GM18870 (cell line): ENCODE data around the gene CPT1B.

Experiments
- ATAC-seq: cut with Tn5 transposase; IDR thresholded peaks from one replicate; pipeline ENCODE4 v1.9.1; 2021; ENCODE audit warnings: moderate library complexity; ENCODE audit not compliant: unreplicated experiment

Gene CPT1B

DNA sequence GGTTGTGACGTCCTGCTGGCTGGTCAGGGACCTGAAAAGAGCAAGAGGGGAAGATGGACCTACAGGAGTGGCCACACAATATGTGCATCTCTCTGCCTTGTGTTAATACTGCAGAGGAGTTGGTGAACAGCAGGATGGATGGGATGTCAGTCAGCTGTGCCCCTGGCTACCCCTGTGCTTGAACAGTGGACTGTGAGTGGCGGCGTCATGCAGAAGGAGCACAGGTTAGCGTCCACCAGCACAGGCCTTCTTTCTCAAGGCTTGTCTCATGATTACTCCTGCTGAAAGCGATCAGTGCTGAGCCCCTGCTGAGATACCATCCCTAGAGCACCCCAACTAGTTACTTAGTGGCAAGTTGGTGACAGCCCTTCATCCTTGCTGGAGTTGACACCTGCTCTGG, 8.2 kb upstream of the CPT1B start:
- ATAC-seq, result no peak

DNA sequence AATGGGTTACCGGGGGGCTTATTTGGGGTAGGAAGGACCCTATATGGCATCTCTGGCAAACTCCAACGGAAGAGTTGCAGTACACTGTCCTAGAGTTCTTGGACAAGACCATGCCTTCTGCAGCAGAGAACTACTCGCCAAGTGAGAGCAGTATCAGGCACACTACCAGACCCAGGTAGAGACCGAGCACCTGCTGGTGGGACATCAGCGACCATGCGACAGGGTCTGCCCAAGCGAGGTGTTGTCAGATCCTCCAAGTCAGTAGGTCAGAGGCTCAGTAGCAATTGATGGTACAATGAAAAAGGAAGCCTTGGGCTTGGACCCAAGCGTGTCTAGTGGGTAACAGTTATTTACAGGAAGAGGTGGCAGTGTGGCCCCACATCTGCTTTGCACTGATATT, 7.6 kb upstream of the CPT1B start:
- no peak for ATAC-seq

DNA sequence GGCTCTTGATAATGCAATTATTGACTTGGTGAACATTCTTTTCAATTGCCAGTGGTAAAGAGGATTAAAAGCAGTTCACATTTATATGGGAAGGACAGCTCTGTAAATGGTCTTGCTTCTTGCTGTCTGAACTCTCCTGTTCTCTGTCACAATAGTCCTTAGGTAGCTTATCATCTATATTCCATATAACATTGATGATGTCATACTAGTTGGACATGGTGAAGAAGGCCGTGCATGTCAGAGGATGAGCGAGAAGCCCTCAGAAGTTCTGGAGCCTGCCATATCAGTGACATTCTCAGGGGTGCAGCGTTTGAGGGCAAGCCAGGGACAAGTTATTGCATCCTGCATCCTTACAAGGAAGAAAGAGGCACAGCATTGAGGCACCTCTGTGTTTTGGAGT, 7.0 kb upstream of the CPT1B start:
- no peak for ATAC-seq

DNA sequence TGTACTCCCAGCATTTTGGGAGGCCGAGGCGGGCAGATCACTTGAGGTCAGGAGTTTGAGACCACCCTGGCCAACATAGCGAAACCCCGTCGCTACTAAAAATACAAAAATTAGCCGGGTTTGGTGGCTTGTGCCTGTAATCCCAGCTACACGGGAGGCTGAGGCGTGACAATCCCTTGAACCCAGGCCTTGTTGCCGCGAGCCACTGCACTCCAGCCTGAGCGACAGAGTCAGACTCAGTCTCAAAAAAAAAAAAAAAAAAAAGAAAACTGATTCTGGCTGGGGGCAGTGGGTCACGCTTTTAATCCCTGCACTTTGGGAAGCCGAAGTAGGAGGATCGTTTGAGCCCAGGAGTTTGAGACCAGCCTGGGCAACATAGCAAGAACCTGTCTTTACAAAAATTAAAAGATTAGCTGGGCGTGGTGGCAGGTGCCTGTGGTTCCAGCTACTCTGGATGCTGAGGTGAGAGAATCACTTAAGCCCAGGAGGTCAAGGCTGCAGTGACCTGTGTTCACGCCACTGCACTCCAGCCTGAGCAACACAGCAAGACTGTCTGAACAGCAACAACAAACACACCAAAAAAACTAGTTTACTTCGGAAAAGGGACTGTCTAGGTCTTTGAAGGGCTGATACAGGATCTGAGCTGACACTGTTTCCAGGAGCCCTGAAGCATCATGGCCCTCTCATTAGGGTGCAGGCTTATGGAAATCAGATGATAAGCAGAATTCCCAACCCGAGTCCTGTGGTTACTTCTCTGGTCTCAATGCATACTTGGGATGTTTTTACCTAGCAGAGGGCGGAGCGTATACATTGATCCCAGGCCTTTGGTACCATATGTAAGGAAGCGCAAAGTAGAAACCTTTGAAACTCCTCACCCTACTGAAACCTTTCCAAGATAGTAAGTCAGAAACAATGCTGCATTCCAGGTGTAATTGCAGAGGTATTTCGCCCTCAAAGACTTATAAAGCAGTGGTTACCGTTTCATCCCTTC, 6.2 kb upstream of the CPT1B start:
- no peak for ATAC-seq

DNA sequence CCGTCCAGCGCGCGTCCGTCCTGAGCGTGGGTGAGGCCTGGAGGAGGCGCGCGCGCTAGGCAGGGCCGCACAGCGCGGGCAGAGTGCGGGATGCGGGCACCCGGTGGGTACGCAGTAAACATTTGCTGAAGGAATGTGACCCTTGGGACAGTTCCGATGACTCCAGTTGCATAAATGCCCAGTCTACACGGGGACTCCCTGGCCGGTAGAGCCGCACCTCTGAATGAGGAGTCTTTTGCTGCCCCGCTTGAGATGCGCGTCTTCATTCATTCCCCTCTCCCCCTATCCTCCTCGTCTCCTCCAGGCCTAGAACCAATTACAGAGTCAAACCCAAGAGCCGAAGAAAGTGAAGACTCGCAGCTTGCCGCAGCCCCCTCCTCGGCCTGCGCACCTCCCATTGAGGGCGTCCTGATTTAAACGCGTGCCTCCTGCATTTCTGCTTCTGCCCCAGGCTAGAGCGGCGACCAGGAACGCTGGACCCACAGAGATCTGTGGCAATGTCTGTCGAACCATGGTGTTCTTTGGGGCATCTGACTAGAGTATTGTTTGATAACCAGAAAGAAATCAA, 5.2 kb upstream of the CPT1B start:
- ATAC-seq, result peak; percentile 30

GRCh38 chr22:50582493-50583293, 4.5 kb upstream of the CPT1B start, which contains the start of gene CHKB:
Gene CHKB, minus strand, starts transcription at chr22:50582849. Its CDS starts 68 bp downstream, at chr22:50582781.
- ATAC-seq, result peak; percentile 88

DNA sequence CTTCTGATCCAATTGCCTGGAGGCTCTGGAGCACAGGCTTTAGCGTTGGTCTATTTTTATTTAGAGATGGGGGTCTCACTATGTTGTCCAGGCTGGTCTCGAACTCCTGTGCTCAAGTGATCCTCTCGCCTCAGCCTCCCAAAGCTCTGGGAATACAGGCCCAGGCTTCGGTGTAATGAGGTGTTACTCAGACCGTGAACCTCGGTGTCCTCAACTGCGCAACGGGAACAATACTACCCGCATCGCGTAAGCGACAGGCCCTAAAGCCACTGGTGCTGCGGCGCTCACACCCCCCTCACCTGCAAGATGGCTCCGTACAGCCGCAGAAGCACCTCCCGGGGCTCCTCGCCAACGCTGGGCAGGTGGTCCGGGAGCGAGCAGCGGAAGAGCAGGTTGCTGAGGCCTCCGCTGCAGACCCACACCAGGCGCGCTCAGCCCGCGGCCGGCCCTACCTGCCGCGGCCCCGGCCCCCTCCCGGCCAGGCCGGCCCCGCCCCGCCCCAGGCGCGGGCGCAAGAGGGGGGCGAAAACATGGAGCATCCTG, 3.8 kb upstream of the CPT1B start:
- peak; percentile 5 for ATAC-seq

DNA sequence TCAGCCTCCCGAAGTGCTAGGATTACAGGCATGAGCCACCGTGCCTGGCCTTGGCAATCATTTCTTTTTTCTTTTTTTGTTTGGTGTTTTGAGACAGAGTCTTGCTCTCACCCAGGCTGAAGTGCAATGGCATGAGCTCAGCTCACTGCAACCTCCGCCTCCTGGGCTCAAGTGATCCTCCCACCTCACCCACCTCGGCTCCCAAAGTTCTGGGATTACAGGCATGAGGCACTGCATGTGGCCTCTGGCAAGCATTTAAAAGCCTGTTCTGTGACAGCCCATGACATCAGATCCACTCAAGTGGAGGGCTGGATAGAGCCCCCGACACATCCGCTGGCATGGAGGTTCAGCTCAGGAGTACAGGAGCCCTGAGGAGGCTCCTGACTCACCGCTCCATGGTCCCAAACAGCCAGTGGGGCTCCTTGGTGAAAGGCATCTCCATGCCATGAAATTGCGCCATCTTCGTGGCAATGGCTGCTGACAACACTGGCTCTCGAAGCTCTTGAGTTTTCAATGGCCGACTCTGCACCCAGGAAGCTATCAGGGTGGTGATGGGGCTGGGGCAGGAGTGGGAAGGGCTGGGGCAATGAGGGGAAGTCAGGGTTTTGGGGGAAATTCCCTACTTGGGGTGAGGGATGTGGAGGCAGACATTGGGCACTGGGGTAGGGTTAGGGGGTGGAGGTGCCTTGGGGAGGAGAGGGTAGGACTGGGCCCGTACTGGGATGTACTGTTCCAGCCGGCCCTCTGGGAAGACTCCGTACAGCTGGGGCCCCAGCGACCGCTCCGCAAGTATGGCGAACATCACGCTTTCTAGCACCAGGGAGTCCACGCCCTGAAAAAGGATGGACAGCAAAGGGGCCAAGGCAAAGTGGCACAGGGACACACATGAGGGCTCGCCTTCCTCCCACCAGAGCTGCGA, 3.1 kb upstream of the CPT1B start:
- ATAC-seq, result no peak

GRCh38 chr22:50579752-50580151, 1.5 kb upstream of the CPT1B start:
- ATAC-seq, result no peak

DNA sequence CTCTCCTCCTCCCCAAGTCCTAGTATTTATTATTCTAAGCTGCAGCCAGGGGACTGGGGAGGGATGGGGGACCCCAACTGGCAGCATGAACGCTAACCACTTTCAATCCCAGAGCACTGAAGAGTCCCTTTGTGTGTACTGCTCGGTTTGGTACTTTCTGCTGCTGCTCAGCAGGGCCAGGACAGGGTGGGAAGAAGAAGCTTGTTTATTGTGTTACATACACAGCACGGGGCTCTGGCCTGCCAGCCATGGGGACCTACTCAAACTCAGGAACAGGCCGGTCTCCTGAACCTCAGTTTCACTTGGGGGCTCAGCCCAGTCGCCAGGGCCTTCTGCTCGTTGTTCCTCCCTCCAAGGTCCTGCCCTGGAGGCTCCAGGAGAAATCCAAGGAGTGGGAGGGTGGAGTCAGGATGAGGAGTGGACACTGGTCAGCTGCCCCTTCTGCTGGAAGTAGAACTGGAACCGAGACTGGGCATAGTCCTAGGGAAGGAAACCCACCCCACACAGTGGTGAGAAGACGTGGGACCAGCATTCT, 616 bp upstream of the CPT1B start:
- ATAC-seq, result no peak

DNA sequence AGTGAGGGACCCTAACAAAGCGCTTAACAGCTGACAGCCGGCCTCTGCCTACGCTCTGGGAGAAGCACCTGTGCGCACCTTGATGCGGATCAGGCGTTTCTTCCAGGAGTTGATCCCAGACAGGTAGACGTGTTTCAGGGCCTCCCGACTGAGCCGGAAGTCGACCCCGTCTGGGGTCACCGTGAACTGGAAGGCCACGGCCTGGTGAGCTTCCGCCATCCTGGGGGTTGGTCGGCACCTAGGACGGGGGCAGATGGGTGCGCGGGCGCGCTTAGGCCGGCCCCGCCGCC, 585 bp downstream of the CPT1B start:
- ATAC-seq, result no peak

- no peak for ATAC-seq
Observed at GRCh38 chr22:50576806-50577696, 1.2 kb downstream of the CPT1B start.

- ATAC-seq, result no peak
Observed at GRCh38 chr22:50576070-50576469, 2.2 kb downstream of the CPT1B start.

- ATAC-seq, result no peak
Observed at GRCh38 chr22:50575426-50575941, 2.7 kb downstream of the CPT1B start.

DNA sequence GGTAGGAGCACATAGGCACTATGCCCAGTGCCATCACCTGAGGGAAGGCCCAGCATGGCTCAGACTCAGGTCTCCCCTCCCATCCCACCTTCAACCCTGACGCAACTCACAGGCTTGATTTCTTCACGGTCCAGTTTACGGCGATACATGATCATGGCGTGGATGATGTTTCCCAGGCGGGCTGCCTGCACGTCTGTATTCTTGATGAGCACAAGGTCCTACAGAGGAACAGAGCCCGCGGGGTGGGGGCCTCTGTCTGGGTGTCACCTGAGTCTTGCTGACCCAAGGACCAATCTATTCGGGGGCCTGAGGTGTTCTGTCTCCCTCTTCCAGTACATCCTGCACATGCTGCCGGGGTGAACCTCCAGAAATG, 3.9 kb downstream of the CPT1B start:
- ATAC-seq, result no peak

GRCh38 chr22:50573491-50574382, 4.5 kb downstream of the CPT1B start:
- ATAC-seq, result no peak

GRCh38 chr22:50572965-50573364, 5.3 kb downstream of the CPT1B start:
- ATAC-seq, result no peak
